ENCODE measurements around the gene VPS41. TPM values are rescaled to one million over a fixed set of nuclear protein-coding genes. Genes with fewer than 3 reads are reported as not detected.

VPS41 gene
- total RNA-seq, 1 donor from 2014 or later = 108 TPM

- H3K9me3 Mint-ChIP-seq (ENCODE audit: unreplicated experiment) = peaks cover 2% of the 10 kb centered on the region
- H3K27me3 Mint-ChIP-seq (ENCODE audit: unreplicated experiment) = no peaks in the 10 kb centered on the region
- TF ChIP-seq CTCF (IDR thresholded peaks at IDR 0.05; ENCODE audit: partially characterized antibody, unreplicated experiment) = no peak
- no peaks in the 10 kb centered on the region for H3K36me3 Mint-ChIP-seq (ENCODE audit: unreplicated experiment)
- no peak overlapping the region for H3K4me3 Mint-ChIP-seq (ENCODE audit: unreplicated experiment)
- peaks cover 4% of the 10 kb centered on the region for H3K4me1 Mint-ChIP-seq (ENCODE audit: low read depth, unreplicated experiment)
- no peak for DNase-seq
- H3K27ac Mint-ChIP-seq (ENCODE audit: unreplicated experiment) = no peak overlapping the region
Observed at GRCh38 chr7:38851321-38851720, 57.7 kb downstream of the VPS41 start.

GRCh38 chr7:38846280-38846679, 62.7 kb downstream of the VPS41 start:
- Mint-ChIP-seq H3K27me3 (ENCODE audit: unreplicated experiment) (peaks cover 4% of the 10 kb centered on the region), H3K27ac (ENCODE audit: unreplicated experiment) (no peak overlapping the region), H3K36me3 (ENCODE audit: unreplicated experiment) (no peaks in the 10 kb centered on the region), H3K4me1 (ENCODE audit: low read depth, unreplicated experiment) (peaks cover 24% of the 10 kb centered on the region), H3K4me3 (ENCODE audit: unreplicated experiment) (no peak overlapping the region), H3K9me3 (ENCODE audit: unreplicated experiment) (peaks cover 2% of the 10 kb centered on the region)
- no peak for TF ChIP-seq CTCF (IDR thresholded peaks at IDR 0.05; ENCODE audit: partially characterized antibody, unreplicated experiment)
- DNase-seq = no peak

GRCh38 chr7:38844952-38845563, 63.9 kb downstream of the VPS41 start:
- H3K4me1 Mint-ChIP-seq (ENCODE audit: low read depth, unreplicated experiment) = peaks cover 30% of the 10 kb centered on the region
- no peaks in the 10 kb centered on the region for H3K36me3 Mint-ChIP-seq (ENCODE audit: unreplicated experiment)
- no peak for DNase-seq
- no peak overlapping the region for H3K27ac Mint-ChIP-seq (ENCODE audit: unreplicated experiment)
- no peak overlapping the region for H3K4me3 Mint-ChIP-seq (ENCODE audit: unreplicated experiment)
- TF ChIP-seq CTCF (IDR thresholded peaks at IDR 0.05; ENCODE audit: partially characterized antibody, unreplicated experiment) = no peak
- peaks cover 4% of the 10 kb centered on the region for H3K27me3 Mint-ChIP-seq (ENCODE audit: unreplicated experiment)
- peaks cover 2% of the 10 kb centered on the region for H3K9me3 Mint-ChIP-seq (ENCODE audit: unreplicated experiment)

- peak overlapping the region; percentile 65 for H3K27ac Mint-ChIP-seq (ENCODE audit: unreplicated experiment)
- H3K27me3 Mint-ChIP-seq (ENCODE audit: unreplicated experiment) = peaks cover 7% of the 10 kb centered on the region
- DNase-seq = no peak
- H3K4me3 Mint-ChIP-seq (ENCODE audit: unreplicated experiment) = peak overlapping the region; percentile 39
- H3K36me3 Mint-ChIP-seq (ENCODE audit: unreplicated experiment) = no peaks in the 10 kb centered on the region
- H3K4me1 Mint-ChIP-seq (ENCODE audit: low read depth, unreplicated experiment) = peaks cover 46% of the 10 kb centered on the region
- peaks cover 11% of the 10 kb centered on the region for H3K9me3 Mint-ChIP-seq (ENCODE audit: unreplicated experiment)
- TF ChIP-seq CTCF (IDR thresholded peaks at IDR 0.05; ENCODE audit: partially characterized antibody, unreplicated experiment) = no peak
Observed at GRCh38 chr7:38842746-38843145, 66.2 kb downstream of the VPS41 start.

- no peak for TF ChIP-seq CTCF (IDR thresholded peaks at IDR 0.05; ENCODE audit: partially characterized antibody, unreplicated experiment)
- no peak overlapping the region for H3K27ac Mint-ChIP-seq (ENCODE audit: unreplicated experiment)
- H3K4me3 Mint-ChIP-seq (ENCODE audit: unreplicated experiment) = no peak overlapping the region
- peaks cover 45% of the 10 kb centered on the region for H3K4me1 Mint-ChIP-seq (ENCODE audit: low read depth, unreplicated experiment)
- peaks cover 9% of the 10 kb centered on the region for H3K9me3 Mint-ChIP-seq (ENCODE audit: unreplicated experiment)
- no peaks in the 10 kb centered on the region for H3K36me3 Mint-ChIP-seq (ENCODE audit: unreplicated experiment)
- DNase-seq = no peak
- H3K27me3 Mint-ChIP-seq (ENCODE audit: unreplicated experiment) = peaks cover 7% of the 10 kb centered on the region
Observed at GRCh38 chr7:38840736-38841460, 68.1 kb downstream of the VPS41 start.
